ENCODE results near the gene BAK1. TPM values are rescaled to one million over a fixed set of nuclear protein-coding genes. Genes with fewer than 3 reads are reported as not detected.

Gene BAK1
- total RNA-seq: 4.1 TPM

GRCh38 chr6:33579828-33580714, at the start of gene BAK1:
BAK1 (minus strand) TSS chr6:33580276; CDS start chr6:33577604, 2,672 bp downstream.

GRCh38 chr6:33620856-33621710, 41.0 kb upstream of the BAK1 start, which contains the start of gene ITPR3:
ITPR3 (plus strand) TSS chr6:33621322; CDS start chr6:33621603, 281 bp downstream.

Small RNA genes within 50 kb of the gene (small RNA-seq; reads per million reads assigned to genes)
- gene RF00017 (ENCODE audit: low replicate concordance): not detected

Other genes starting within 250 kb of the BAK1 start
- gene KIFC1, start 188.5 kb downstream of the BAK1 start, total RNA-seq: 7.8 TPM
- gene PHF1, start 169.3 kb downstream of the BAK1 start, total RNA-seq: 32.9 TPM
- gene CUTA, start 162.2 kb downstream of the BAK1 start, total RNA-seq: 59.8 TPM
- gene SYNGAP1, start 160.2 kb downstream of the BAK1 start, total RNA-seq: 48.8 TPM
- 8.1 TPM for gene ZBTB9, start 125.7 kb downstream of the BAK1 start, total RNA-seq
- 1.9 TPM for gene ITPR3, start 41.0 kb upstream of the BAK1 start, total RNA-seq
- 24.1 TPM for gene UQCC2, start 131.4 kb upstream of the BAK1 start, total RNA-seq
- not detected for gene IP6K3, start 166.6 kb upstream of the BAK1 start, total RNA-seq
- gene LEMD2, start 208.9 kb upstream of the BAK1 start, total RNA-seq: 53.2 TPM
- not detected for gene MLN, start 223.7 kb upstream of the BAK1 start, total RNA-seq